HepG2 (cell line): ENCODE results near the gene APRT. TPM values are rescaled to one million over a fixed set of nuclear protein-coding genes. Genes with fewer than 3 reads are reported as not detected.
A peak's percentile ranks its signal among the peaks of the same experiment; 100 is the strongest.

Source experiments
- AGO2 ChIP-seq: fragments of 200-400 bp; formaldehyde crosslinking; optimal IDR thresholded peaks from 2 replicates; pipeline ENCODE3; 2017; ENCODE audit warnings: mild to moderate bottlenecking, low read depth, low read length, moderate library complexity
- HES4 ChIP-seq: sonication (generic); formaldehyde crosslinking; IDR thresholded peaks from 2 replicates; pipeline ENCODE4 v1.9.0; 2021; ENCODE audit warnings: mild to moderate bottlenecking, missing genetic modification reagents, borderline replicate concordance
- MBNL3 ChIP-seq: fragments of 250-450 bp; sonication (Bioruptor Pico); conservative IDR thresholded peaks from 2 replicates; pipeline ENCODE4 v1.8.0; 2022; ENCODE audit warnings: mild to moderate bottlenecking, inconsistent platforms
- NCOR1 ChIP-seq: fragments of 200-600 bp; sonication (generic); IDR thresholded peaks from 2 replicates; pipeline ENCODE4 v1.7.0; 2017; ENCODE audit warnings: antibody characterized with exemption, low read length, borderline replicate concordance
- POLR2AphosphoS2 ChIP-seq: IDR thresholded peaks from 2 replicates; pipeline ENCODE4 v1.6.1; 2011; ENCODE audit warnings: low read depth, low read length, improper control_type of control experiment
- RXRA ChIP-seq: sonication (generic); formaldehyde crosslinking; IDR thresholded peaks from 2 replicates; pipeline ENCODE4 v1.5.1; 2020; ENCODE audit warnings: missing genetic modification reagents
- U2AF2 ChIP-seq: fragments of 200-400 bp; formaldehyde crosslinking; IDR thresholded peaks from 2 replicates; pipeline ENCODE4 v1.6.1; 2017; ENCODE audit warnings: low read depth, mild to moderate bottlenecking, low read length
- ZNF333 ChIP-seq: sonication (generic); formaldehyde crosslinking; IDR thresholded peaks from 2 replicates; pipeline ENCODE4 v1.4.0; 2020; ENCODE audit warnings: mild to moderate bottlenecking, missing genetic modification reagents, borderline replicate concordance
- ZNF33B ChIP-seq: sonication (generic); formaldehyde crosslinking; IDR thresholded peaks from 2 replicates; pipeline ENCODE4 v1.5.1; 2020; ENCODE audit warnings: mild to moderate bottlenecking, missing genetic modification reagents
- ZNF367 ChIP-seq: sonication (generic); formaldehyde crosslinking; IDR thresholded peaks from 2 replicates; pipeline ENCODE4 v1.4.0; 2020; ENCODE audit warnings: missing genetic modification reagents, borderline replicate concordance
- polyA plus RNA-seq, 8 experiments: library from polyadenylated mRNA; depleted of rRNA in 3 of 8; stranded (reverse) in 7 of 8; unstranded in 1 of 8; fragments of >200 nt; fragmentation: Illumina TruSeq in 4 of 8; extraction: Trizol in 4 of 8; gene quantifications; 2 replicates each; pipeline versions ENCODE4 v1.2.1 to v1.2.3, GENCODE V29; 2011 to 2016; ENCODE audit warnings: low read depth in 4 of 8, missing spikeins in 1 of 8, mixed read lengths in 1 of 8; ENCODE audit not compliant: insufficient read depth in 1 of 8
- total RNA-seq, 5 experiments: library from RNA; depleted of rRNA; stranded (reverse); fragments of >200 nt; fragmentation: Illumina TruSeq; extraction: Trizol; gene quantifications; 2 replicates each; pipeline ENCODE4 v1.2.3, GENCODE V29; 2016; ENCODE audit warnings: low read depth in 1 of 5
- TF ChIP-seq, protein P1 (sequence below): sonication (generic); formaldehyde crosslinking; IDR thresholded peaks from 2 replicates; pipeline ENCODE4 v1.4.0; 2020; ENCODE audit warnings: missing genetic modification reagents, borderline replicate concordance
- TF ChIP-seq, protein P2 (sequence below): IDR thresholded peaks from 2 replicates; pipeline ENCODE4 v1.6.1; 2016
- TF ChIP-seq, protein P3 (sequence below): sonication (generic); formaldehyde crosslinking; IDR thresholded peaks from 2 replicates; pipeline ENCODE4 v1.4.0; 2020; ENCODE audit warnings: missing genetic modification reagents
- TF ChIP-seq, protein P4 (sequence below): sonication (generic); formaldehyde crosslinking; IDR thresholded peaks from 2 replicates; pipeline ENCODE4 v1.4.0; 2020; ENCODE audit warnings: mild to moderate bottlenecking, missing genetic modification reagents, borderline replicate concordance
- TF ChIP-seq, protein P5 (sequence below): sonication (generic); formaldehyde crosslinking; IDR thresholded peaks from 2 replicates; pipeline ENCODE4 v1.4.0; 2020; ENCODE audit warnings: mild to moderate bottlenecking, missing genetic modification reagents

The APRT gene
- total and polyA plus RNA-seq, 2 of the 13 experiments (the other 11 are each of a cell fraction or from before 2014, with no cell fraction given), result 155 to 242 TPM

DNA sequence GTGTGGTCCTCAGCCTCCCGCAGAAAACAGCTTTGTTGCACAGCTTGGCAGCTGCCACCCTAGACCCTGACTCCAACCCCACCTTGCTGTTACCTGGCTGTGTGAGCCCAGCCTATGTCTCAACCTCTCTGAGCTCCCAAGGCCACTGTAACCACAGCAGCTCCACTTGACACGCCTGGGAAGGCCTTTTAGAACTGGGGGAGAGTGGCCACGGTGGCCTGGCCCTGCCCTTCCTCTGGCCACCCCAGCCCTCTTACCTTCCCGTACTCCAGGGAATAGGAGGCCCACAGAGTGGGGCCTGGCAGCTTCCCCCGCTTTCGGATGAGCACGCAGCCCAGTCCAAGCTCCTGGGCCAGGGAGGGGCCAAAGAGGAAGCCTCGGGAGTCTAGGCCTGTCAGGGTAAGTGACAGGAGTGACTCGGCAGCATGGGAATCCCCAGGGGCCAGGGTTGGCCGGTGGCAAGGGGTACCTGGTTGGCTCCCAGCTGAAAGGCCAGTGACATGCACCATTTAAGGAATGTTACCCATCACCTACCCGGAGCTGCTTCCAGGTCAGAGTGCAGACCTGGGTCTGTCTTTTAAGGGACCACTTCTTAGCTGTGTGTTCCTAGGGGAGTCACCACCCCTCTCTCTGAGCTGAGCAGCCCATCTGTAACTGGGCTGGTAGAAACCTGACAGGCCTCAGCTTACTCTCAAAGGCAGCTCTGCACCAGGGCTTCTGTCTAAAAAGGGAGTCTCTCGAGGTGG lies 1.4 kb downstream of the APRT start (continued):
- TF ChIP-seq, protein P1, sequence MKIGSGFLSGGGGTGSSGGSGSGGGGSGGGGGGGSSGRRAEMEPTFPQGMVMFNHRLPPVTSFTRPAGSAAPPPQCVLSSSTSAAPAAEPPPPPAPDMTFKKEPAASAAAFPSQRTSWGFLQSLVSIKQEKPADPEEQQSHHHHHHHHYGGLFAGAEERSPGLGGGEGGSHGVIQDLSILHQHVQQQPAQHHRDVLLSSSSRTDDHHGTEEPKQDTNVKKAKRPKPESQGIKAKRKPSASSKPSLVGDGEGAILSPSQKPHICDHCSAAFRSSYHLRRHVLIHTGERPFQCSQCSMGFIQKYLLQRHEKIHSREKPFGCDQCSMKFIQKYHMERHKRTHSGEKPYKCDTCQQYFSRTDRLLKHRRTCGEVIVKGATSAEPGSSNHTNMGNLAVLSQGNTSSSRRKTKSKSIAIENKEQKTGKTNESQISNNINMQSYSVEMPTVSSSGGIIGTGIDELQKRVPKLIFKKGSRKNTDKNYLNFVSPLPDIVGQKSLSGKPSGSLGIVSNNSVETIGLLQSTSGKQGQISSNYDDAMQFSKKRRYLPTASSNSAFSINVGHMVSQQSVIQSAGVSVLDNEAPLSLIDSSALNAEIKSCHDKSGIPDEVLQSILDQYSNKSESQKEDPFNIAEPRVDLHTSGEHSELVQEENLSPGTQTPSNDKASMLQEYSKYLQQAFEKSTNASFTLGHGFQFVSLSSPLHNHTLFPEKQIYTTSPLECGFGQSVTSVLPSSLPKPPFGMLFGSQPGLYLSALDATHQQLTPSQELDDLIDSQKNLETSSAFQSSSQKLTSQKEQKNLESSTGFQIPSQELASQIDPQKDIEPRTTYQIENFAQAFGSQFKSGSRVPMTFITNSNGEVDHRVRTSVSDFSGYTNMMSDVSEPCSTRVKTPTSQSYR (CRISPR knock-in tag), result no peak
- no peak for TF ChIP-seq MBNL3
- TF ChIP-seq, protein P2, sequence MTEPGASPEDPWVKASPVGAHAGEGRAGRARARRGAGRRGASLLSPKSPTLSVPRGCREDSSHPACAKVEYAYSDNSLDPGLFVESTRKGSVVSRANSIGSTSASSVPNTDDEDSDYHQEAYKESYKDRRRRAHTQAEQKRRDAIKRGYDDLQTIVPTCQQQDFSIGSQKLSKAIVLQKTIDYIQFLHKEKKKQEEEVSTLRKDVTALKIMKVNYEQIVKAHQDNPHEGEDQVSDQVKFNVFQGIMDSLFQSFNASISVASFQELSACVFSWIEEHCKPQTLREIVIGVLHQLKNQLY (CRISPR knock-in tag), result no peak
- TF ChIP-seq, protein P3, sequence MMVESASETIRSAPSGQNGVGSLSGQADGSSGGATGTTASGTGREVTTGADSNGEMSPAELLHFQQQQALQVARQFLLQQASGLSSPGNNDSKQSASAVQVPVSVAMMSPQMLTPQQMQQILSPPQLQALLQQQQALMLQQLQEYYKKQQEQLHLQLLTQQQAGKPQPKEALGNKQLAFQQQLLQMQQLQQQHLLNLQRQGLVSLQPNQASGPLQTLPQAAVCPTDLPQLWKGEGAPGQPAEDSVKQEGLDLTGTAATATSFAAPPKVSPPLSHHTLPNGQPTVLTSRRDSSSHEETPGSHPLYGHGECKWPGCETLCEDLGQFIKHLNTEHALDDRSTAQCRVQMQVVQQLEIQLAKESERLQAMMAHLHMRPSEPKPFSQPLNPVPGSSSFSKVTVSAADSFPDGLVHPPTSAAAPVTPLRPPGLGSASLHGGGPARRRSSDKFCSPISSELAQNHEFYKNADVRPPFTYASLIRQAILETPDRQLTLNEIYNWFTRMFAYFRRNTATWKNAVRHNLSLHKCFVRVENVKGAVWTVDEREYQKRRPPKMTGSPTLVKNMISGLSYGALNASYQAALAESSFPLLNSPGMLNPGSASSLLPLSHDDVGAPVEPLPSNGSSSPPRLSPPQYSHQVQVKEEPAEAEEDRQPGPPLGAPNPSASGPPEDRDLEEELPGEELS, result 0 out of 2 replicates have a peak, but pooled peaks have one; percentile 9
- TF ChIP-seq, protein P4, sequence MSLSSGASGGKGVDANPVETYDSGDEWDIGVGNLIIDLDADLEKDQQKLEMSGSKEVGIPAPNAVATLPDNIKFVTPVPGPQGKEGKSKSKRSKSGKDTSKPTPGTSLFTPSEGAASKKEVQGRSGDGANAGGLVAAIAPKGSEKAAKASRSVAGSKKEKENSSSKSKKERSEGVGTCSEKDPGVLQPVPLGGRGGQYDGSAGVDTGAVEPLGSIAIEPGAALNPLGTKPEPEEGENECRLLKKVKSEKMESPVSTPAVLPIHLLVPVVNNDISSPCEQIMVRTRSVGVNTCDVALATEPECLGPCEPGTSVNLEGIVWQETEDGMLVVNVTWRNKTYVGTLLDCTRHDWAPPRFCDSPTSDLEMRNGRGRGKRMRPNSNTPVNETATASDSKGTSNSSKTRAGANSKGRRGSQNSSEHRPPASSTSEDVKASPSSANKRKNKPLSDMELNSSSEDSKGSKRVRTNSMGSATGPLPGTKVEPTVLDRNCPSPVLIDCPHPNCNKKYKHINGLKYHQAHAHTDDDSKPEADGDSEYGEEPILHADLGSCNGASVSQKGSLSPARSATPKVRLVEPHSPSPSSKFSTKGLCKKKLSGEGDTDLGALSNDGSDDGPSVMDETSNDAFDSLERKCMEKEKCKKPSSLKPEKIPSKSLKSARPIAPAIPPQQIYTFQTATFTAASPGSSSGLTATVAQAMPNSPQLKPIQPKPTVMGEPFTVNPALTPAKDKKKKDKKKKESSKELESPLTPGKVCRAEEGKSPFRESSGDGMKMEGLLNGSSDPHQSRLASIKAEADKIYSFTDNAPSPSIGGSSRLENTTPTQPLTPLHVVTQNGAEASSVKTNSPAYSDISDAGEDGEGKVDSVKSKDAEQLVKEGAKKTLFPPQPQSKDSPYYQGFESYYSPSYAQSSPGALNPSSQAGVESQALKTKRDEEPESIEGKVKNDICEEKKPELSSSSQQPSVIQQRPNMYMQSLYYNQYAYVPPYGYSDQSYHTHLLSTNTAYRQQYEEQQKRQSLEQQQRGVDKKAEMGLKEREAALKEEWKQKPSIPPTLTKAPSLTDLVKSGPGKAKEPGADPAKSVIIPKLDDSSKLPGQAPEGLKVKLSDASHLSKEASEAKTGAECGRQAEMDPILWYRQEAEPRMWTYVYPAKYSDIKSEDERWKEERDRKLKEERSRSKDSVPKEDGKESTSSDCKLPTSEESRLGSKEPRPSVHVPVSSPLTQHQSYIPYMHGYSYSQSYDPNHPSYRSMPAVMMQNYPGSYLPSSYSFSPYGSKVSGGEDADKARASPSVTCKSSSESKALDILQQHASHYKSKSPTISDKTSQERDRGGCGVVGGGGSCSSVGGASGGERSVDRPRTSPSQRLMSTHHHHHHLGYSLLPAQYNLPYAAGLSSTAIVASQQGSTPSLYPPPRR, result no peak
- peak; percentile 68 for TF ChIP-seq AGO2
- TF ChIP-seq, protein P5, sequence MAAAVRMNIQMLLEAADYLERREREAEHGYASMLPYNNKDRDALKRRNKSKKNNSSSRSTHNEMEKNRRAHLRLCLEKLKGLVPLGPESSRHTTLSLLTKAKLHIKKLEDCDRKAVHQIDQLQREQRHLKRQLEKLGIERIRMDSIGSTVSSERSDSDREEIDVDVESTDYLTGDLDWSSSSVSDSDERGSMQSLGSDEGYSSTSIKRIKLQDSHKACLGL (CRISPR knock-in tag), result no peak
- TF ChIP-seq NCOR1, result no peak
- peak; percentile 74; the same call in 1 of the 2 replicates for TF ChIP-seq ZNF333 (CRISPR knock-in tag)
- no peak for TF ChIP-seq U2AF2
- 0 out of 2 replicates have a peak, but pooled peaks have one; percentile 42 for TF ChIP-seq POLR2AphosphoS2
- TF ChIP-seq HES4 (CRISPR knock-in tag), result no peak
- no peak for TF ChIP-seq ZNF367 (CRISPR knock-in tag)
- TF ChIP-seq ZNF33B (CRISPR knock-in tag), result 0 out of 2 replicates have a peak, but pooled peaks have one; percentile 17
- no peak for TF ChIP-seq RXRA
